CD4-positive, alpha-beta memory T cell (primary cell): ENCODE measurements around the gene B9D1. TPM values are rescaled to one million over a fixed set of nuclear protein-coding genes. Genes with fewer than 3 reads are reported as not detected.

Experiments used
- CTCF ChIA-PET: fragments of 350-600 bp; sonication (Branson Sonifier 250); formaldehyde crosslinking; loops from one replicate; lab custom pipeline; 2021; ENCODE audit warnings: inconsistent platforms; ENCODE audit not compliant: partially characterized antibody; lab: Charles Lee
- POLR2A ChIA-PET: fragments of 350-600 bp; sonication (Branson Sonifier 250); formaldehyde crosslinking; loops from one replicate; lab custom pipeline; 2021; ENCODE audit not compliant: partially characterized antibody; lab: Charles Lee
- DNase-seq, 5 donors: peaks; one replicate each; pipeline versions ENCODE4 v3.0.0 to v3.0.0-alpha.2; 2020 to 2022; ENCODE audit warnings: mixed read lengths in 1 of 5
- H3K27ac ChIP-seq: one replicate; pipeline ENCODE4 v1.7.0; 2013; ENCODE audit warnings: low read depth, low read length
- H3K27me3 ChIP-seq: 2 replicates; pipeline ENCODE4 v1.7.0; 2013; ENCODE audit warnings: mild to moderate bottlenecking, low read length, moderate library complexity; ENCODE audit not compliant: insufficient read depth
- H3K36me3 ChIP-seq: 2 replicates; pipeline ENCODE4 v1.7.0; 2013; ENCODE audit warnings: mild to moderate bottlenecking, low read length, moderate library complexity; ENCODE audit not compliant: insufficient read depth
- H3K4me1 ChIP-seq: 2 replicates; pipeline ENCODE4 v1.7.0; 2013; ENCODE audit warnings: mild to moderate bottlenecking, low read length, moderate library complexity; ENCODE audit not compliant: insufficient read depth
- H3K4me3 ChIP-seq, 2 donors: one replicate each; pipeline ENCODE4 v1.7.0; 2013; ENCODE audit warnings: low read length in 2 of 2, mild to moderate bottlenecking in 1 of 2
- H3K9me3 ChIP-seq, 2 donors: one replicate each; pipeline ENCODE4 v1.7.0; 2013; ENCODE audit warnings: low read length in 2 of 2, control low read depth in 1 of 2; ENCODE audit not compliant: control insufficient read depth in 1 of 2
- H3K27ac Mint-ChIP-seq, 7 donors: one replicate each; pipeline ENCODE4 v1.8.0; 2020 to 2021; ENCODE audit warnings: mixed read lengths in 7 of 7, mild to moderate bottlenecking in 6 of 7, inconsistent platforms in 3 of 7, moderate library complexity in 3 of 7
- H3K27me3 Mint-ChIP-seq, 2 donors: one replicate each; pipeline ENCODE4 v1.8.0; 2020 to 2021; ENCODE audit warnings: mixed read lengths in 2 of 2
- H3K36me3 Mint-ChIP-seq, 2 donors: one replicate each; pipeline ENCODE4 v1.8.0; 2020 to 2021; ENCODE audit warnings: mixed read lengths in 2 of 2, inconsistent platforms in 1 of 2, mild to moderate bottlenecking in 1 of 2
- H3K4me1 Mint-ChIP-seq, 4 donors: one replicate each; pipeline ENCODE4 v1.8.0; 2020 to 2021; ENCODE audit warnings: mixed read lengths in 4 of 4, mild to moderate bottlenecking in 1 of 4
- H3K4me3 Mint-ChIP-seq, 8 donors: one replicate each; pipeline ENCODE4 v1.8.0; 2020 to 2021; ENCODE audit warnings: mixed read lengths in 8 of 8, mild to moderate bottlenecking in 7 of 8, moderate library complexity in 6 of 8, inconsistent platforms in 3 of 8
- H3K9me3 Mint-ChIP-seq, 8 donors: one replicate each; pipeline ENCODE4 v1.8.0; 2020 to 2021; ENCODE audit warnings: mixed read lengths in 8 of 8, mild to moderate bottlenecking in 5 of 8, inconsistent platforms in 3 of 8, moderate library complexity in 1 of 8
- intact Hi-C: fragments of 100-400 bp; cut with micrococcal nuclease; formaldehyde crosslinking; loops from one replicate; pipeline ENCODE4 v1.15.1; 2023
- polyA plus RNA-seq, 2 donors: library from polyadenylated mRNA; unstranded; fragments of 300-500 nt; fragmentation: Illumina TruSeq; gene quantifications; one replicate each; pipeline ENCODE4 v1.2.3, GENCODE V29; 2021
- total RNA-seq, 2 experiments: library from RNA; stranded (reverse); gene quantifications; one replicate each; pipeline ENCODE4 v1.2.3, GENCODE V29; 2021

The B9D1 gene
- total and polyA plus RNA-seq, 4 experiments from 2014 or later, result 0.29 to 2.8 (median 2.5) TPM; not detected in 1

DNA sequence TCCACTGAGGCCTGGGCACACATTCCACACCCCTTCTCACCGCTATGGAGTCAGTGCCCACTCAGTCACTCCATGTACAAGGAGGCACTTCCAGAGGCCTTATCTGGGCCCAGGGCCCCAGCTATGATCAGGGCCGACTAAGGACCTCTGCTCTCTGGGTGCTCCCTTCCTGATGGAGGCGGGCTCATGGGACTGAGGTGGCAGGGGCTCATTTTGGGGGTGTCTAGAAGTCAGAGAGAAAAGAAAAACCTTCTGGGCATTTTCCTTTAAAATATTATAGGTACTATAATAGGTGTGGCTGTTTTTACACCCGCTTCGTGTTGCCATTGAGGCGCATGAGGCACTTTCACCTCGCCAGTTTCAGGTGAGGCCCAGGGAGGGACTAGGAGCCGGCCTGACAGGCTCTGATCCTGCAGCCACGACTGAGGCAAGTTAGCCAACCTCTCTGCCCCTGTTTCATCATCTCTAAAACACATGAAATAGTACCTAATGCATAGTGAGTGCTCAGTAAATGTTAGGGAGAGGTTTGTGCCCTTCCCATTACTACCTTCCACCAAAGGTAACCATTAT is 14.4 kb downstream of the B9D1 start:
- Histone ChIP-seq H3K9me3 (no peaks in the 10 kb centered on the region), H3K36me3 (no peaks in the 10 kb centered on the region), H3K27ac (no peak overlapping the region), H3K4me3 (no peak overlapping the region), H3K4me1 (no peaks in the 10 kb centered on the region), H3K27me3 (no peaks in the 10 kb centered on the region)
- Mint-ChIP-seq H3K4me1 (no peaks in the 10 kb centered on the region), H3K27me3 (no peaks in the 10 kb centered on the region), H3K4me3 (no peak overlapping the region), H3K9me3 (no peaks in the 10 kb centered on the region), H3K27ac (no peak overlapping the region), H3K36me3 (no peaks in the 10 kb centered on the region)
- intact Hi-C loops, result no loop called here
- POLR2A ChIA-PET, result no interaction called here
- CTCF ChIA-PET, result no interaction called here
- DNase-seq, result no peak

DNA sequence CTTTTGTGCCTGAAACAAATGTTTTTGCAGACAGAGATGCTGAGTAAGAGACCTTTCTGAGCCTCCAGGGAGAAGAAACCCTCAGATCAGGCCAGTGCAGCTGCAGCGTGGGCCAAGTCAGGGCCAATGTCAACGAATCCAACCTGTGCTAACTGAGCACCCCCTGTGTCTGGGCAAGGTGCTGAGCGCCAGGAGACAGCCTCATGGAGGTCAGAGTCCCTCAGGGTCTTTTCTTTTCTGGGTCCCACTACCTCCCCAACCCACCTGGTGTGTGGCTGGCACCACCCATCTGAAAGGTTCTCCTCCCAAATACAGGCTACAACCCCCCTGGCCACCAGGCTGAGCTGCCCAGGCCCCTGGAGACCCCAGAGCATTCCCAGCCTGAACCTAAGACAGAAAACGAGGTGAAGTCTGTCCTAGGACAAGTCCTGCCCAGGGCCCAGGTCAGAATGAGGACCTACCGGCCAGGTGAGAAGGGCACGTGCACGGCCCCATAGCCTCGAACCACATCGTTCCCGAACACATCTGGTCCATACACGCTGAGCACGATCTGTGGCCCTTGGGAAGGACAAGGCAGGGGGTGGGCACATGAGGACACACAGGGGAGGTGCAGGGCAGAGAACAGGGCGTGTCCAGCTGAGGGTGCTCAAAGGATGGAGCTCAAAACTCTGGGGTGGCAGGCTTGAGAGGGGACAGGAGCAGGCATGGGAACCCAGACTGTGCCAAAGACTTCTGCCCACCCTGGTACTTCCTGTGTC is 15.0 kb downstream of the B9D1 start:
- DNase-seq, result no peak
- H3K4me1 Mint-ChIP-seq, result no peaks in the 10 kb centered on the region
- ChIA-PET POLR2A (no interaction called here), CTCF (no interaction called here)
- intact Hi-C loops, result no loop called here
- H3K27me3 Mint-ChIP-seq, result no peaks in the 10 kb centered on the region
- no peaks in the 10 kb centered on the region for H3K36me3 Mint-ChIP-seq
- Histone ChIP-seq H3K4me3 (no peak overlapping the region), H3K27me3 (no peaks in the 10 kb centered on the region), H3K9me3 (no peaks in the 10 kb centered on the region), H3K36me3 (no peaks in the 10 kb centered on the region), H3K4me1 (no peaks in the 10 kb centered on the region), H3K27ac (no peak overlapping the region)
- no peak overlapping the region for H3K27ac Mint-ChIP-seq
- H3K9me3 Mint-ChIP-seq, result no peaks in the 10 kb centered on the region
- H3K4me3 Mint-ChIP-seq, result no peak overlapping the region

GRCh38 chr17:19346351-19347255 is 15.9 kb downstream of the B9D1 start:
- Histone ChIP-seq H3K4me1 (no peaks in the 10 kb centered on the region), H3K27me3 (no peaks in the 10 kb centered on the region), H3K36me3 (no peaks in the 10 kb centered on the region), H3K4me3 (no peak overlapping the region), H3K9me3 (no peaks in the 10 kb centered on the region), H3K27ac (no peak overlapping the region)
- POLR2A ChIA-PET, result no interaction called here
- H3K4me1 Mint-ChIP-seq, result no peaks in the 10 kb centered on the region
- H3K9me3 Mint-ChIP-seq, result no peaks in the 10 kb centered on the region
- intact Hi-C loops, result no loop called here
- no peak overlapping the region for H3K4me3 Mint-ChIP-seq
- no peak for DNase-seq
- H3K27ac Mint-ChIP-seq, result no peak overlapping the region
- CTCF ChIA-PET, result no interaction called here
- no peaks in the 10 kb centered on the region for H3K36me3 Mint-ChIP-seq
- peaks cover 0 to 2% of the 10 kb centered on the region in 2 donors for H3K27me3 Mint-ChIP-seq

GRCh38 chr17:19345486-19346350 is 16.8 kb downstream of the B9D1 start:
- Mint-ChIP-seq H3K27ac (no peak overlapping the region), H3K9me3 (no peaks in the 10 kb centered on the region), H3K36me3 (no peaks in the 10 kb centered on the region), H3K4me3 (no peak overlapping the region), H3K4me1 (no peaks in the 10 kb centered on the region), H3K27me3 (peaks cover 0 to 10% of the 10 kb centered on the region in 2 donors)
- Histone ChIP-seq H3K27me3 (no peaks in the 10 kb centered on the region), H3K4me3 (no peak overlapping the region), H3K4me1 (no peaks in the 10 kb centered on the region), H3K27ac (no peak overlapping the region), H3K9me3 (no peaks in the 10 kb centered on the region), H3K36me3 (no peaks in the 10 kb centered on the region)
- POLR2A ChIA-PET, result no interaction called here
- CTCF ChIA-PET, result no interaction called here
- intact Hi-C loops, result no loop called here
- DNase-seq, result no peak

DNA sequence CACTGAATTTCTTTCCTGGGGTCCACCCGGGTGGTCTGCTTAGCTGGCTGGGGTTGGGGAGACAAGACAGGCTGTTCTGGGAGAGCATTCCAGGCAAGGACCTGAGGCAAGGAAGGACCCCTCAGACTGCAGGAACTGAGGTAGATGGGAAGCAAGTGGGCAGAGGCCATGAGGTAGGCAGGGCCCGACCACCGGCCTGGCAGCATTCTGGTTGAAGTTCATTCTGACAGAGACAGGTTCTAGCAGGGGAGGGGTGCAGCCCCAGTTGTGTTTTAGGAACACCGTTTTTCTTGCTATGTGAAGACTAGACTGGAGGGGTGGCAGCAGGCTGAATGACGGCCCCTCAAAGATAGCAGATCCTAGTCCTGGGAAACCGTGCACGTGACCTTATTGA is 17.5 kb downstream of the B9D1 start:
- Mint-ChIP-seq H3K36me3 (no peaks in the 10 kb centered on the region), H3K27ac (no peak overlapping the region), H3K27me3 (peaks cover 0 to 10% of the 10 kb centered on the region in 2 donors), H3K4me1 (no peaks in the 10 kb centered on the region), H3K4me3 (no peak overlapping the region), H3K9me3 (no peaks in the 10 kb centered on the region)
- H3K4me1 ChIP-seq, result no peaks in the 10 kb centered on the region
- intact Hi-C loops, result no loop called here
- H3K4me3 ChIP-seq, result no peak overlapping the region
- H3K36me3 ChIP-seq, result no peaks in the 10 kb centered on the region
- CTCF ChIA-PET, result no interaction called here
- H3K27ac ChIP-seq, result no peak overlapping the region
- no peaks in the 10 kb centered on the region for H3K9me3 ChIP-seq
- no peak for DNase-seq
- POLR2A ChIA-PET, result no interaction called here
- H3K27me3 ChIP-seq, result no peaks in the 10 kb centered on the region

DNA sequence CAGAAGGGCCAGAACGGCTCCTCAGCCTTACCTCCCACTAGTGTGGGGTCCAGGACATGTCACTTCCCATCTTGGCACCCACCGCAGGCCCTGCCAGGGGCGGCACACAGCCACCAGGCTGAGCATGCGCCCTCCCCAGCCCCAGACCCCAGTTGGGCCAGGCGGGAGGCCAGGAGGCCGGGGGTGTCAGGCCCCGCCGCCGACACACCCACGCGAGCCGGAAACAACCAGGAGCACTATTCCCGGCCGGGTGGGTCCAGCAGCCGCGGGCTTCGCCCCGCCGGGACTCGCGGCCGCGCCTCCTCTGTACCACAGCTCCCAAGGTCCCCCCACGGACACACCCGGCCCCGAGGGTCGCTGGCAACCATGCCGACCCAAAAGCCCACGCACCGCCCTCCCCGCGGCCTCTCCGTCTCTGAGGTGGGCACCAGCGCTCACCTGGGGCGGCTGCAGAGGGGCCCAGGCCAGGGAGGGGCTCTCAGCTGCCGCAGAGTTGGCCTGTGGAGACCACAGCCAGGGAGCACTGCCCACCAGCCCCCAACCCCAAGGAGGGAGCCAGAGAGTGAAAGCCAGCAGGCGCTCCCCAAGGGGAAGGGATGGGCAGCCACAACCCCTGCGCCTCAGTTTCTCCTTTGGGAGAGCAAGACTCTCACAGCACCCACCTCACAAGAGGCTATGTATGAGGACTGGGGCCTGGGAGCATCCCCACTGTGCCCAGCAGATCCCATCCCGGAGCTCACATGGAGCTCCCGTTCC is 18.0 kb downstream of the B9D1 start:
- intact Hi-C loops, result no loop called here
- H3K4me3 Mint-ChIP-seq, result no peak overlapping the region
- Histone ChIP-seq H3K9me3 (no peaks in the 10 kb centered on the region), H3K27me3 (no peaks in the 10 kb centered on the region), H3K27ac (no peak overlapping the region), H3K36me3 (no peaks in the 10 kb centered on the region), H3K4me1 (no peaks in the 10 kb centered on the region), H3K4me3 (no peak overlapping the region)
- no peak for DNase-seq
- no peaks in the 10 kb centered on the region for H3K9me3 Mint-ChIP-seq
- peaks cover 1 to 12% of the 10 kb centered on the region in 2 donors for H3K27me3 Mint-ChIP-seq
- no peaks in the 10 kb centered on the region for H3K36me3 Mint-ChIP-seq
- CTCF ChIA-PET, result no interaction called here
- H3K4me1 Mint-ChIP-seq, result no peaks in the 10 kb centered on the region
- POLR2A ChIA-PET, result no interaction called here
- no peak overlapping the region for H3K27ac Mint-ChIP-seq
